ENCODE data around the gene KCNG2. TPM values are rescaled to one million over a fixed set of nuclear protein-coding genes. Genes with fewer than 3 reads are reported as not detected.

Gene KCNG2
- total and polyA plus RNA-seq, 4 donors, result 0.03 to 0.23 (median 0.08) TPM; not detected in 1

GRCh38 chr18:79819064-79819967, 21.6 kb downstream of the KCNG2 start:
- no peak overlapping the region for H3K4me3 ChIP-seq (ENCODE audit: low read depth in 1 of 3, low read length in 3 of 3)
- no peaks in the 10 kb centered on the region for H3K4me1 ChIP-seq (ENCODE audit: control insufficient read depth in 4 of 4, insufficient read depth in 4 of 4, low read length in 3 of 4)
- no peaks in the 10 kb centered on the region for H3K36me3 ChIP-seq (ENCODE audit: control insufficient read depth in 4 of 4, insufficient read depth in 3 of 4, low read depth in 1 of 4, low read length in 3 of 4)
- H3K27me3 ChIP-seq (ENCODE audit: control insufficient read depth in 4 of 4, insufficient read depth in 4 of 4, low read length in 3 of 4), result peaks cover 0 to 3% (median 0%) of the 10 kb centered on the region in 4 donors
- no peak overlapping the region for H3K9ac ChIP-seq (ENCODE audit: low read depth in 1 of 2, low read length in 2 of 2)
- WGBS, result 83% methylated on average over 26 of the region's 26 CpGs
- H3K27ac ChIP-seq (ENCODE audit: low read depth in 1 of 2, low read length in 2 of 2), result no peak overlapping the region
- peak; percentile 16 for DNase-seq (ENCODE audit: low spot score)
- TF ChIP-seq, protein P1, sequence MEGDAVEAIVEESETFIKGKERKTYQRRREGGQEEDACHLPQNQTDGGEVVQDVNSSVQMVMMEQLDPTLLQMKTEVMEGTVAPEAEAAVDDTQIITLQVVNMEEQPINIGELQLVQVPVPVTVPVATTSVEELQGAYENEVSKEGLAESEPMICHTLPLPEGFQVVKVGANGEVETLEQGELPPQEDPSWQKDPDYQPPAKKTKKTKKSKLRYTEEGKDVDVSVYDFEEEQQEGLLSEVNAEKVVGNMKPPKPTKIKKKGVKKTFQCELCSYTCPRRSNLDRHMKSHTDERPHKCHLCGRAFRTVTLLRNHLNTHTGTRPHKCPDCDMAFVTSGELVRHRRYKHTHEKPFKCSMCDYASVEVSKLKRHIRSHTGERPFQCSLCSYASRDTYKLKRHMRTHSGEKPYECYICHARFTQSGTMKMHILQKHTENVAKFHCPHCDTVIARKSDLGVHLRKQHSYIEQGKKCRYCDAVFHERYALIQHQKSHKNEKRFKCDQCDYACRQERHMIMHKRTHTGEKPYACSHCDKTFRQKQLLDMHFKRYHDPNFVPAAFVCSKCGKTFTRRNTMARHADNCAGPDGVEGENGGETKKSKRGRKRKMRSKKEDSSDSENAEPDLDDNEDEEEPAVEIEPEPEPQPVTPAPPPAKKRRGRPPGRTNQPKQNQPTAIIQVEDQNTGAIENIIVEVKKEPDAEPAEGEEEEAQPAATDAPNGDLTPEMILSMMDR (IDR thresholded peaks at IDR 0.05; ENCODE audit: low read depth, low read length, missing input control), result no peak
- TF ChIP-seq ZBTB33 (IDR thresholded peaks at IDR 0.05), result no peak
- TF ChIP-seq RXRA (IDR thresholded peaks at IDR 0.05), result no peak
- TF ChIP-seq HNF4A (conservative IDR thresholded peaks at IDR 0.05), result no peak
- TF ChIP-seq TAF1 (conservative IDR thresholded peaks at IDR 0.05), result no peak
- TF ChIP-seq RAD21 (IDR thresholded peaks at IDR 0.05), result no peak
- TF ChIP-seq GABPA (IDR thresholded peaks at IDR 0.05 in 1 of 2, conservative IDR thresholded peaks at IDR 0.05 in 1 of 2), result no peak
- TF ChIP-seq SP1 (IDR thresholded peaks at IDR 0.05), result no peak
- TF ChIP-seq, protein P2, sequence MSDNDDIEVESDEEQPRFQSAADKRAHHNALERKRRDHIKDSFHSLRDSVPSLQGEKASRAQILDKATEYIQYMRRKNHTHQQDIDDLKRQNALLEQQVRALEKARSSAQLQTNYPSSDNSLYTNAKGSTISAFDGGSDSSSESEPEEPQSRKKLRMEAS (IDR thresholded peaks at IDR 0.05), result no peak
- TF ChIP-seq EGR1 (IDR thresholded peaks at IDR 0.05; ENCODE audit: low read depth in 2 of 2), result no peak
- H3K9me3 ChIP-seq (ENCODE audit: control insufficient read depth in 4 of 4, low read length in 3 of 4), result no peaks in the 10 kb centered on the region

- no peak overlapping the region for H3K27ac ChIP-seq (ENCODE audit: low read depth in 1 of 2, low read length in 2 of 2)
- no peaks in the 10 kb centered on the region for H3K9me3 ChIP-seq (ENCODE audit: control insufficient read depth in 4 of 4, low read length in 3 of 4)
- H3K36me3 ChIP-seq (ENCODE audit: control insufficient read depth in 4 of 4, insufficient read depth in 3 of 4, low read depth in 1 of 4, low read length in 3 of 4), result no peaks in the 10 kb centered on the region
- peak; percentile 30 for DNase-seq (ENCODE audit: low spot score)
- H3K9ac ChIP-seq (ENCODE audit: low read depth in 1 of 2, low read length in 2 of 2), result no peak overlapping the region
- WGBS, result 62% methylated on average over 14 of the region's 14 CpGs
- no peak overlapping the region for H3K4me3 ChIP-seq (ENCODE audit: low read depth in 1 of 3, low read length in 3 of 3)
- peaks cover 0 to 3% (median 0%) of the 10 kb centered on the region in 4 donors for H3K27me3 ChIP-seq (ENCODE audit: control insufficient read depth in 4 of 4, insufficient read depth in 4 of 4, low read length in 3 of 4)
- TF ChIP-seq FOXA2 (IDR thresholded peaks at IDR 0.05) (no peak), JUND (IDR thresholded peaks at IDR 0.05) (no peak), ZBTB33 (IDR thresholded peaks at IDR 0.05) (no peak), GABPA (IDR thresholded peaks at IDR 0.05 in 1 of 2, conservative IDR thresholded peaks at IDR 0.05 in 1 of 2) (no peak), EGR1 (IDR thresholded peaks at IDR 0.05; ENCODE audit: low read depth in 2 of 2) (no peak)
- TF ChIP-seq, protein P1 (IDR thresholded peaks at IDR 0.05; ENCODE audit: low read depth, low read length, missing input control), result no peak
- no peaks in the 10 kb centered on the region for H3K4me1 ChIP-seq (ENCODE audit: control insufficient read depth in 4 of 4, insufficient read depth in 4 of 4, low read length in 3 of 4)
Observed at GRCh38 chr18:79819968-79820351, 22.2 kb downstream of the KCNG2 start.

Data from liver (tissue), 9 donors.